G401 (cell line): Measurements from ENCODE around the gene BCAN. TPM values are rescaled to one million over a fixed set of nuclear protein-coding genes. Genes with fewer than 3 reads are reported as not detected.

Source experiments
- DNase-seq: peaks from one replicate; pipeline ENCODE4 v3.0.0-alpha.2; 2015; ENCODE audit warnings: low spot score
- in situ Hi-C: cut with HindIII; loops from 2 replicates; pipeline ENCODE4 v1.10.0; 2016; ENCODE audit warnings: low sequenced_read_pairs, mixed read lengths
- total RNA-seq: library from RNA; depleted of rRNA; stranded (reverse); fragments of >200 nt; shearing (Covaris generic); gene quantifications from 2 replicates; pipeline ENCODE4 v1.2.3, GENCODE V29; 2014

The BCAN gene
- total RNA-seq, 1 experiment from 2014 or later = 23.9 TPM

DNA sequence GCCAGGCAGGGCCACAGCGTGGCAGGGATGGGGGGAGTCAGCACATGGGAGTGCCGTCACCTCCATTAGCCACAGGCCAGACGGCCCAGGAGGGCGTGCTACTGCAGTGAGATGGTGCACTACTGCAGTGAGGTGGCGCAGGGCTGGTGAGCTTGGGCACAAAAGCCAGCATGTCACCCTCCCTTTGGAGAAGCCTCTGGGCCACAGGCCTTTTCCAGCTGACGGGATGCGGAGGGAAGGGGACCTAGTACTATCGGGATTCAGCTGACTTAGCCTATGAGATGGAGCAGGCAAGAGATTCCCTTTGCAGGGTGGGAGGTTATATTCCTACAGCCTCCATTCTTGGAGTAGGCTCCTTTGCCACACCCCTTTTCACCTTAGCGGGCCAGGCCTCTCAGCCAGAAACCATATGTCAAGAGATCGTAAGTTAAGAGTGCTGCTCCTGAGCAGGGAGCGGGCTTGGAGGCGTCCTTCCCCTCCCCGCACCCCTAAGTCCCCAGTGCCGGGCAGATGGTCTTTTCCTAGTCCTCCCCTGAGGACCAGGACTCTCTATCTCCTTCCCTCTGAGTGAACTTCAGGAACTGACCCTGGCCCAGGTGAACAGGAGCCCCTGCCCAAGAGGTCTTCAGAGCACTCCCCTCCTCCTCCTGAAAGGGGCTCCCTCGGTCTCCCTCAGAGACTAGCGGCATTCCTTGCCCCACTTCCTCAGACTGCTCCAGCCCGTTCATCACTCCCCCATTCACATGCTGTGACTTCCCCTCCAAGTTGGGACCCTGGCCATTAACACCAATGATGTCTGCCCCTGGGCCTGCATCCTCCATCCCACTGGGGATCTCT is 27.1 kb downstream of the BCAN start:
- in situ Hi-C loops = no loop called here
- DNase-seq = peak; percentile 48

DNA sequence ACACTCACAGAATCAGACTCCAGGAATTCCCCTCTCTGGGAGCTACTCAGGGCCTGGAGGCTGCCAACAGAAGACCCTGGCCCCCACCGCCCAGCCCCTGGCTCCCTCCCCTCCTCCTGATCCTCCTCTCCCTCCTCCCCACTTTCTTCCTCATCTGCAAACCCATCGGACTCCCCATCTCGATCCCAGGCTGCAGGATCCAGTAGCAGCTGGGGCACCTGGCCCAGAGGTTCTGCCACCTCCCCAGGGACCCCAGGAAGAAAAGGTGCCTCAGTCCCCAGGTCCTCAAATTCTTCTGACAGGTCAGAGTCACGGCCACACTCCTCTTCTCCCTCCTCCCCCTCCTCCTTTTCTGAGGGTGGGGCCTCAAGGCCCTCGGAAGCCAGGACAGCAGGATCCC is 27.9 kb downstream of the BCAN start:
- in situ Hi-C loops = no loop called here
- no peak for DNase-seq

DNA sequence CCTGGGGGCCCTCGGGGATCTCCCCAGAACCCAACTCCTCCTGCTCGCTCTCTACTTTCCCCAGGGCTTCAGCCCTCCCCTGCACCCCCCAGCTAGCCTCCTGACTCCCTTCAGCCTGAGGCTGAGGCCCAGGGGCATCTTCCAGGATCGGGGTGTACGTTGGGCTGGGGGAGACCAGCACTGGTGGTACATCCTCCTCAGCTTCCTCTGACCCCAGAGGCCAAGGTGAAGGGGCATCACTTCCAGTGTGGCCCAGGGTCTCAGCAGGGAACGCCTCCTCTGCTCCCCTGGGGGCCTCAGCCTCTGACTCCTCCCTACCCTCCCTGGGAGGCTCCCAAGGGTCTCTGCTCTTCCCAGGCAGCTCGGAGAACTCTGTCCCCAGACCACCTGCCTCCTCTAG is 28.4 kb downstream of the BCAN start:
- in situ Hi-C loops = no loop called here
- DNase-seq = no peak

DNA sequence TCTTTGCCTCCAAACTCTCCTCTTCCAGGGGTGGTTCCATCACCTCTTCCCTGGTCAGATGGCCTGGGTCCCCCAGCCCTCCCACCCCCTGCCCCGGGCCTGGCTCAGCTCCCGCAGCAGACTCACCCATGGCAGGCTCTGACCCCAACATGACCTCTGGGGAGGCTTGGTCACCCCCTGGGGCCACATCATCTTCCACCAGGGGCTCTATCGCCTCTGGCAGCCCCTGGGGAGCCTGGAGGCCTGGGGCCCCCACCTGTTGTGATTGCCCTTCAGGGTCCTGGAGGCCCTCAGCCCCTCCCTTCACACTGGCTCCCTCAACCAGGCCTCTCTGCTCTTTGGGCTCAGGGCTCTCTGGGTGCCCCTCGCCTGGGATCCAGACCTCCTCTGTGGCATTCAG is 28.9 kb downstream of the BCAN start:
- no peak for DNase-seq
- in situ Hi-C loops = no loop called here

DNA sequence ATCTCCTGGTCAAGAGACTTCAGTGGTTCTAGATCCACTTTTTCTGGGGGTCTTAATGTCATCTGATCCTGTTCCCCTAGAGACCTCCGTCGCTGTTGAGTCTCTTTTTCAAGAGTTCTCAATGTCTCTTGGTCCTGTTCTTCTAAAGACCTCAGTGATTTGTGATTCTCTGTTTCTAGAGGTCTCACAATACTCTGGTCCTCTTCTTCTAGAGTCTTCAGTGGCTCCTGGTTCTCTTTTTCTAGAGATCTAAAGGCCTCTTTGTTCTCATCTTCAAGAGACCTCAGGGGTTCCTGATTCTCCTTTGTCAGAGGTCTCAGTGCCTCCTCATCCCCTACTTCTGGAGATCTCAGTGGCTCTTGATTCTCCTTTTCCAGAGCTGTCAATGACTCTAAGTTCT is 29.9 kb downstream of the BCAN start:
- in situ Hi-C loops = no loop called here
- no peak for DNase-seq

DNA sequence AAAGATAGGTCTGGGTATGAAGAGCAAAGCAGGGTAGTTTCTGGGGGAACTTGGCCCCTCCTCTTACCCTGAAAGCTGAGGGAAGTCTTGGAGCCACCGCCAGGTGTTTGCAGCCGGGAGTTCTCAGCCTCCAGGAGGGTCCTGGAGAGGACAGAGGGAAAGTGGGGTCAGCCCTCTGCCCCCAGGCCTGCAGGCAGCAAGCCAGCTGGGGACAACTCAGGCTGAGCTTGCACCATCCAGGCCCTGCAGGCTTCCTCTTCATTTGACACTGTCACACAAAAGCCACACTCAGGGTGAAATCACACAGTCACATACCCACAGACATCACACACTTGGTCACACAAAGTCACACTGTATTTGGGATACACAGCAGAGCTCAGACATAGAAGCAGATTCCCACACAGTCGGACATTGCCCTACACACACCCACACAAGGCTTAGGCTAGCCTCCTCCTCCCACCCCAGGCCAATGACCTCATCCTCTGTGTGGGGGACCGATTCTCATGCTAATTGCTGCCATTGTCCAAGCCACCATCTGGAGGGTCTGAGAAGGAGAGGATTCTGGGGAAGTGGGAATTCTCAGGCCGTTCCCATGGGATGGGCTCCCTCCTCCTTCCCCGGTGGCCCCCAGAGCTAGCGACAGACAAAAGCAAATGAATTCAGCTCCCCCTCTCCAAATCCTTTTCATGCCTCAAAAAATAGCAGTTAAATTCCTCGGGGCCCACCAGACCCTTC is 31.6 kb downstream of the BCAN start:
- in situ Hi-C loops = no loop called here
- no peak for DNase-seq

DNA sequence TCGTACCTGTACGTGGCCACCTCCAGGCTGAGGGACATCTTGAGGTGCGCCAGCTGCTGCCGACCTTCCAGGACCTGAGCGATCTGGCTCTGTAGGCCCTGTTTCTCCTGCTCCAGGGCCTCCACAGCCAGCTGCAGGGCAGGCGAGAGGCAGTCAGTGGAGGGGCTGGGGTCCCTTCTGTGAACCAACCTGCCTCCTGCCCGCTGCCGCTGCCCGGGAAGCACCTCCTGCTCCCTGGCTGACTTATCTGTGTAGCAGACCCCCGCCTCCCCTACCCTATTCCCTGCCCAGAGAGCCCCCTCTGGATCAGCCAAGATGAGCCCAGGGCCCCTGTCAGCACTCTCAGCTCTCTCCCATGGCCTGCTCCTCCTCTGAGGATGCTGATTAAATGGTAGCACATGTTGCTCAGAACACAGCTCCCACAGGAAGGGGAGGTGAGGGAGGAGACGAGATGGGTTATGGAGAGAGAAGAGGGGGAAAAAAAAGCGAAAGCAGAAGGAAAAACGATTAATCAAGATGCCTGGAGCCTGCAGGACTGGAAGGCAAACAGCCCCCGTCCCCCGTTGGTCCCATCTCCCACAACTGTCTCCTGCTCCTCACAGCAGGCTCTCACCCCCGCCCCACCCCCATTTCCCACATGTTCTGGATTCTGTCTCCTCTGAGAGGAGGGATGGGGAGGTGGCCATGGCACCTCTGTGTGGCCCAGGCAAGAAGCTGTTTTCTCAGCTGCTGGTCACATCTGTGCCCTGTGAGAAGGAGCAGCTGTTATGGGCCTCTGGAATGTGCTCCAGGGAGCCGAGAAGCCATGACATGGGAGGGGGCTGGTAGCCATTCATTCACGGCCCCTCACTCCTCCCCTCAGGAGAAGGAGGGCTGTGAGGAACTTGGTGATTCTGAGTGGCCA is 33.5 kb downstream of the BCAN start:
- in situ Hi-C loops = no loop called here
- DNase-seq = no peak

DNA sequence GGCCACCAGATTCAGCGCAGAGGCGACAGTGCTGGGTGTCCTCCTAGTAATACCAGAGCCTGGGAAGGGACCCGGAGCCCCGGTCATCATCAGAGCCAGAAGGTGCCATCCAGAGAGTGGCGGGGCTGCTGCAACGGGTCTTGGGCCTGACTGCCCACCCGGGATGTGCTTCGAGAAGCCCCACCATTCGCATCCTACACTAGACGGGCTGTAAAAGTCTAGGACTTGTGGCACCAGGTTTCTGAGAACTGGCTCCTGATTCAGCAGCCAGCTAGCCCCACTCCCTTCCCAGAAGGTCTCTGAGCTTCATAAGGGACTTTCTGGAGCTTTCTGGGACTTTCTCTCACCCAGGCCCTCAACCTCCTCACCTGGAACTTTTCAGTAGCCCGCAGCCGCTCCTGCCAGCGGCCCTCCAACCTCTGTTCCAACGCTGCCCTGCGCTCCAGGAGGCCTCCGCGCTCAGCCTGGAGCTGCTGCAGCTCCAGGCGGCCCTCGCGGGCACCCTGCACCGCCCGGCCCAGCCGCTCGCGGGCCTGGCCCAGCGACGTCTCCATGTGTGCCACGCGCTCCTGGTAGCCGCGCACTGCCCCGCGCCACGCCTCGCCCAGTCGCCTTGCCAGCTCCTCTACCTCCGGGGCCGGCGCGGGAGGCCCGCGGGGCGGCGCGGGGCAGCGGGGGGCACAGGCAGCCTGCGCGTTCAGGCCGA is 34.4 kb downstream of the BCAN start:
- DNase-seq = no peak

DNA sequence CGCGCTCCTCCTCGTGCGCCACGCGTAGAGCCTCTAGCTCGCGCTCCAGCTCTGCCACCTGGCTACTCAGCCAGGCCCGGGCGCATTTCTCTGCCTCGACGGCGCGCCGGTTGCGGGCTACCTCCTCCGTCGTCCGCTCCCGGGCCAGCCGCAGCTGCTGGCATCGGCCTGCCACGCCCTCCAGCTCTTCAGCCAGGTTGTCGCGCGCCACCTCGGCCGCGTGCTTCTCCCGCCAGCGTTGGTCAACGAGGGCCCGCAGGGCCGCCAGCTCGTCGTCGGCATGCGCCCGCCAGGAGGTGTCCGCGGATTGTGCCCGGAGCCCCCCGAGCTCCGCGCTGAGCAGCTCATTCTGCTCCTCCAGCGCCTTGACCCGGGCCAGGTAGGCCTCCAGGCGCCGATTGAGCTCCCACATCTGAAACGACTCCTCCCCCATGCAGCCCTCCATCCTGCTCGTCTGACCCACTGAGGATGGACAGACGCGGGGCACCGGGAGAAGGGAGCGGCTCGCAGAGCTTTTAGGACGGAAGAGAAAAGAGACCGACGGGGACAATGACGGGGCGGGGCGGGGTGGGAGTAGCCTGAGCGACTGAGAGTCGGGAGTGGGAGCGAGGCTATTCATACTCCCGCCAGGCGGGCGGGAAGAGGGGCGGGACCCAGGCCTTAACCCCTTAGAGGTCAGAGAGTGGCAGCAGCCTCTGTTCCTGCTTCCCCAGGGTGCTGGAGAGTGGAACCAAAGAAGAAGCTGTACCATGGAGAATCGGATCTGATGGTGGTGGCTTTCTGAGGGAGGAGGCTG is 35.1 kb downstream of the BCAN start, which contains the start of gene NES:
Gene NES (minus strand): TSS at position 588 of the 796 bp plus-strand sequence. CDS start 143 bp downstream, at position 445.
- in situ Hi-C loops = no loop called here
- peak; percentile 46 for DNase-seq

More for the DNA sequence above, 34.4 kb downstream of the BCAN start:
- in situ Hi-C loops = no loop called here

DNA sequence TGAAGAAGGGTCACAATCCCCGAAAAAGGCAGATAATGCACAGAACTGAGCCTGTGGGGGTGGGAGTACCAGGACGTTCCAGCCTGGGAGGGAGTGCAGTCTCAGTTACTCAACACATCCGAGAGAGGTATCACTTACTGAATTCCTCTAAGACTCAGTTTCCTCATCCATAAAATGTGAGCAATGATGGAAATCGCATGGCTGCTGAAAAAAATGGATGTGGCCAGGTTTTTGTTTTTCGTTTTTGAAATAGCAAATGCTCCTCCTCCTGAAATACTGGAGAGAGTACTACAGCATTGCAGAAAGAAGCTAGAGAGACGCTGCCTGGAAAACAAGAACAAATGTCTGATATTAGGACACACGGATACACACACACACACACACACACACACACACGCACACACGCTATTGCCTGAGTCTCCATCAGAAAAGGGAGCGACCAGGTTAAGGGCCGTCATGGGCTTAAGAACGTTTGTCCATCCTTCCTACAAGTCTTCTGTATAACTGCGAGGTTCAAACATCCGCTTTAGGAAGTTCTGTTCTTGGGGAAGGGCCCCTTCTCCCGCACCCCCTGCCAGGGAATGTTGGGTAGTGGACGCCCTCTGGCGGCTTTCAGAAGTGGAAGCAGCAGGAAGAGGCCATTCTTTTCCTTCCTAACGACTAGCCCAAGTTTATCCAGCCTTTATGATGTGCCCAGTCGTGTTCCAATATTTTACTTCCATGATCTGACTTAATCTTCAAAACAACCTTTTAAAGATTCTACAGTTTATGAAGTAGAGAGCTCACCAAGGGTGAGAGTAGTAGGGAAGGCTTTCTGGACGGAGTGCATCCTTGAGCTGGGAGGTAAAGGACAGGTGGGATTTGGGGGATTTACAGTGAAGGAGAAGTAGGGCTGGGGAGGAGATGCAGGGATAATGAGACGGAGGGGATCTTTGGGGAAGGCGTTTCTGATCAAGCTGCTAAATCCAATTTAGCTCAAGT is 36.0 kb downstream of the BCAN start:
- in situ Hi-C loops = no loop called here
- peak; percentile 83 for DNase-seq

DNA sequence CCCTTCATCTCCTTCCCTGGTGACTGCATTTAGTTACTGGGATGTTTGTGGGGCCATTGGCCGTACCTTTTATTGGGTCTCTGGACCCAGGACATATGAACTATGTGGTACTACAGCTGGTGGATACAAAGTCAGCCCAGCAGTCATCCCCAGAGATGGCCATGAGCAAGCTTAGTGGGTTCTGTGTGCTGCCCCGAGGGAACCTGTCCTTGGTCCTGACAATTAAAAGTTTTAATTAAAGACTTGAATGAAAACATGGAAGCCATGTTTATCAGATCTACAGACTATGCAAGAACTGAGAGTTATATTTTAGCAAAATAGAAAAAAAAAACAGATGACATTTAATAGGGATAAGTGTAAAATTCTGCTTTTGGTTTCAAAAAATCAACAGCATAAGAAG is 38.1 kb downstream of the BCAN start:
- in situ Hi-C loops = no loop called here
- DNase-seq = no peak

DNA sequence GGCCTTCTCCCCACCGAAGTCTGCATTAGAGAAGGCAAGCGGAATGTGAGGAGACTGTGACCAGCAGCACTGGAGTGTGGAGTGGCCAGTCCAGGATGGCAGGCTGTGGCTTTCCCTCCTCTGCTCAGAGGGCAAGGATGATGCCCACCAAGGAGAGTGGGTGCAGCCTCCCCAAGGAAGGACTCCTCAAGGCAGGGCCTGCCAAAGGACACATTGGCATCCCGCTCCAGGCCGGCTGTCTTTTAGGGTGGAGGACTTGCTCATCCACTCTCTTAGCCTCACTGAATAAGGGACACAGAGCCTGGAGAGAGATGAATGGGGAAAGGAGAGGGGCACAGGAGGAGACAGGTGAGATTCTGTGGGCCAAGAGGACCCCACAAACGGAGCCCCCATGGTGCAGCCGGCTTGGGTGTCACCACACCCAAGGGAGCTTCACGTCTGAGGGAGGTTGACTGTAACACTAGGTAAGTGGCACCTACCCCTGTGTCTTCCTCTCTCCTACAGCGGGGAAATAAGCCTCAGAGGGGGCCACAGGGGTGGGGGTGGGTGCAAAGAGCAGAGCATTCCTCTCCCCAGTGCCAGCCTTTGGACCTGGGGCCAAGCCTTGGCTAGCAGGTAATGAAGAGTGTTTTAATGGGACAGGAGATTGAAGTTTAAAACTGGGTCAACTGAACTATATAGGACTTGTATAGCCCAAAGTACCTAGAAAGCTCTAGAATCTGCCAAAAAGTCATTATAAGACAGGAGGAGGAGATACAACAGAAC is 39.5 kb downstream of the BCAN start:
- DNase-seq = no peak
- in situ Hi-C loops = no loop called here

DNA sequence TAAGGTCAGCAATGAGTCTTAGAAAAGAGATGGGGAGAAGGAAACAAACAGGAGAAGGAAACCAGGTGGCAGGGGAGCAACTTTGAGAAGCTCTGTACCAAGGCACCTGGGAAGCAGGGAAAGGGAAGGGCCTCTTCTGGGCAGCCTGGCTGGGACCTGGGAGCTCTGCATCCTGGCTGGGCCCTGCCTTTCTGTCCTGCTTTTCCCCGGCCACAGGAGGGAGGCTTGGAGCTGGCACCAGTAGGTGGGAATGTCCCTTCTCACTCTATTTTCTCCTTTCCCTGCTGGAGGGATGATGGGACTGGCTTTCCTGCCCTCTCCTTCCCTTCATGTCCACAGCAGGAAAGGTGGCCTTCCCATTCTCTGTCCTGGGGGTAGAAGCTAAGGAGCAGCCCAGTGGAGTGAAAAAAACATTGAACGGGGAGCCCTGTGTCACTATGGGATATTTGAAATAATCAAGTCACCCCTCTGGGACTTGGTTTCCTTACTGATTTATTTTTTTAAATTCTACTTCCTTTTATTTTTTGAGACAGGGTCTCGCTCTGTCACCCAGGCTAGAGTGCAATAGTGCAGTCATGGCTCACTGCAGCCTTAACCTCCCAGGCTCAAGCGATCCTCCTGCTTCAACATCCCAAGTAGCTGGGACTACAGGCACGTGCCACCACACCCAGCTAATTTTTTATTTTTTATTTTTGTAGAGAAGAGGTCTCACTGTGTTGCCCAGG is 40.4 kb downstream of the BCAN start:
- in situ Hi-C loops = no loop called here
- no peak for DNase-seq

DNA sequence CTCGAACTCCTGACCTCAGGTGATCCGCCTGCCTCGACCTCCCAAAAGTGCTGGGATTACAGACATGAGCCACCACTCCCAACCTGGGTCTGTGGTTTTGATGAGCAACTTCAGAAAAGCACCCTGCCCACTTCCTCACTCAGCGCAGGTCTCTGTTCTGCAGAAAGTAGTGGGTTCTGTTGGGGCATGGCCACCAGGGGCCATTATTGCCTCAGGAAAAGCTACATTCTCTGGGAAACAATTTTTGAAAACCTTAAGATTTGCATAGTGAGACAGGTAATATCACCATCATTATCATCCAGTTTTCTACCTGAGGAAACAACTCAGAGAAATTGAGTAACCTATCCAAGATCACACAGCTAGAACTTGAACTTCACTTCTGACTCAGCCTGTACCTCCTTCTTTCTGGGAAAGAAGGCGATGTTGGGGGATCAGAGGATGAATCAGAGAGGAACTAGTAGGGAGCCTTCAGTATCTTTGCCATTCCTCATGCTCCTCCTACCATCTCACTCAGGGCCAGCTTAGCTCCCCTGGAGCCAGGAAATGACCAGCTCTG is 42.4 kb downstream of the BCAN start:
- no peak for DNase-seq

More for the DNA sequence above, 42.4 kb downstream of the BCAN start:
- in situ Hi-C loops = no loop called here
